WTC11 (cell line): ENCODE results near the gene ZNF236. TPM values are rescaled to one million over a fixed set of nuclear protein-coding genes. Genes with fewer than 3 reads are reported as not detected.

Source experiments
- ATAC-seq: fragments of 200-7000 bp; cut with Tn5 transposase; 2 replicates; pipeline ENCODE4 v1.10.0; 2021; ENCODE audit warnings: mild to moderate bottlenecking, moderate library complexity
- CTCF ChIA-PET: fragments of 300-600 bp; sonication (Branson Sonifier 250); formaldehyde crosslinking; loops from one replicate; lab custom pipeline; 2021; ENCODE audit warnings: antibody characterized with exemption; lab: Charles Lee
- POLR2A ChIA-PET: fragments of 350-600 bp; sonication (Branson Sonifier 250); formaldehyde crosslinking; loops from one replicate; lab custom pipeline; 2021; ENCODE audit warnings: antibody characterized with exemption; lab: Charles Lee
- DNase-seq: peaks from one replicate; pipeline ENCODE4 v3.0.0; 2021; ENCODE audit warnings: low spot score
- H3K27ac Mint-ChIP-seq: 2 replicates; pipeline ENCODE4 v1.8.0; 2021; ENCODE audit warnings: mixed read lengths
- H3K27me3 Mint-ChIP-seq: 2 replicates; pipeline ENCODE4 v1.8.0; 2021; ENCODE audit warnings: low read depth, mild to moderate bottlenecking, moderate library complexity, mixed read lengths
- H3K36me3 Mint-ChIP-seq: 2 replicates; pipeline ENCODE4 v1.8.0; 2021; ENCODE audit warnings: mixed read lengths
- H3K4me1 Mint-ChIP-seq: 2 replicates; pipeline ENCODE4 v1.8.0; 2022; ENCODE audit warnings: mixed read lengths
- H3K4me3 Mint-ChIP-seq: 2 replicates; pipeline ENCODE4 v1.8.0; 2021; ENCODE audit warnings: mild to moderate bottlenecking, moderate library complexity, mixed read lengths
- H3K9me3 Mint-ChIP-seq: 2 replicates; pipeline ENCODE4 v1.8.0; 2021; ENCODE audit warnings: mixed read lengths
- ATF1 ChIP-seq: sonication (generic); formaldehyde crosslinking; IDR thresholded peaks from 2 replicates; pipeline ENCODE4 v1.8.1; 2023; ENCODE audit warnings: mild to moderate bottlenecking, moderate library complexity, missing genetic modification reagents
- CBFB ChIP-seq: sonication (generic); formaldehyde crosslinking; IDR thresholded peaks from 2 replicates; pipeline ENCODE4 v1.8.1; 2022; ENCODE audit warnings: mild to moderate bottlenecking, low read depth, missing genetic modification reagents
- FOXJ3 ChIP-seq: sonication (generic); formaldehyde crosslinking; IDR thresholded peaks from 2 replicates; pipeline ENCODE4 v1.9.0; 2021; ENCODE audit warnings: missing genetic modification reagents, mild to moderate bottlenecking, borderline replicate concordance
- FOXK1 ChIP-seq: sonication (generic); formaldehyde crosslinking; IDR thresholded peaks from 2 replicates; pipeline ENCODE4 v1.8.0; 2022; ENCODE audit warnings: mild to moderate bottlenecking, moderate library complexity, missing genetic modification reagents
- GABPB1 ChIP-seq: sonication (generic); formaldehyde crosslinking; IDR thresholded peaks from 2 replicates; pipeline ENCODE4 v1.8.1; 2023; ENCODE audit warnings: mild to moderate bottlenecking, missing genetic modification reagents
- GRHL2 ChIP-seq: fragments of 250-450 bp; sonication (Bioruptor Pico); IDR thresholded peaks from 2 replicates; pipeline ENCODE4 v1.8.0; 2022; ENCODE audit warnings: mild to moderate bottlenecking, moderate library complexity; ENCODE audit not compliant: insufficient replicate concordance, severe bottlenecking
- IRF2 ChIP-seq: sonication (generic); formaldehyde crosslinking; IDR thresholded peaks from 2 replicates; pipeline ENCODE4 v1.8.0; 2022; ENCODE audit warnings: low read depth, missing genetic modification reagents, borderline replicate concordance
- MXD4 ChIP-seq: fragments of 250-450 bp; sonication (Bioruptor Pico); IDR thresholded peaks from 2 replicates; pipeline ENCODE4 v1.8.0; 2021; ENCODE audit warnings: mild to moderate bottlenecking, moderate library complexity, borderline replicate concordance
- NFATC4 ChIP-seq: fragments of 250-450 bp; sonication (Bioruptor Pico); IDR thresholded peaks from 2 replicates; pipeline ENCODE4 v1.9.0; 2021; ENCODE audit warnings: mild to moderate bottlenecking
- NR1H2 ChIP-seq: sonication (generic); formaldehyde crosslinking; IDR thresholded peaks from 2 replicates; pipeline ENCODE4 v1.9.0; 2021; ENCODE audit warnings: mild to moderate bottlenecking, moderate library complexity, missing genetic modification reagents
- NR3C1 ChIP-seq: sonication (generic); formaldehyde crosslinking; conservative IDR thresholded peaks from 2 replicates; pipeline ENCODE4 v1.8.1; 2023; ENCODE audit warnings: low read depth, mild to moderate bottlenecking, missing genetic modification reagents
- ZBTB21 ChIP-seq: sonication (generic); formaldehyde crosslinking; IDR thresholded peaks from 2 replicates; pipeline ENCODE4 v1.8.1; 2023; ENCODE audit warnings: mild to moderate bottlenecking, missing genetic modification reagents, borderline replicate concordance
- ZNF219 ChIP-seq: sonication (generic); formaldehyde crosslinking; IDR thresholded peaks from 2 replicates; pipeline ENCODE4 v1.8.0; 2023; ENCODE audit warnings: missing genetic modification reagents, mild to moderate bottlenecking, borderline replicate concordance
- ZNF263 ChIP-seq: sonication (generic); formaldehyde crosslinking; IDR thresholded peaks from 2 replicates; pipeline ENCODE4 v1.8.1; 2022; ENCODE audit warnings: low read depth, mild to moderate bottlenecking, moderate library complexity, missing genetic modification reagents
- ZNF396 ChIP-seq: fragments of 250-450 bp; sonication (Bioruptor Pico); IDR thresholded peaks from 2 replicates; pipeline ENCODE4 v1.8.0; 2021; ENCODE audit warnings: mild to moderate bottlenecking, moderate library complexity, borderline replicate concordance
- total RNA-seq: library from RNA; stranded (reverse); gene quantifications from 3 replicates; pipeline ENCODE4 v1.2.3, GENCODE V29; 2021
- TF ChIP-seq, protein P1 (sequence below): sonication (generic); formaldehyde crosslinking; IDR thresholded peaks from 2 replicates; pipeline ENCODE4 v1.8.1; 2022; ENCODE audit warnings: low read depth, mild to moderate bottlenecking, moderate library complexity, missing genetic modification reagents, borderline replicate concordance
- TF ChIP-seq, protein P2 (sequence below): fragments of 250-450 bp; sonication (Bioruptor Pico); IDR thresholded peaks from 2 replicates; pipeline ENCODE4 v1.8.0; 2021; ENCODE audit warnings: mild to moderate bottlenecking
- TF ChIP-seq, protein P3 (sequence below): sonication (generic); formaldehyde crosslinking; IDR thresholded peaks from 2 replicates; pipeline ENCODE4 v1.8.0; 2022; ENCODE audit warnings: mild to moderate bottlenecking, missing genetic modification reagents
- TF ChIP-seq, protein P4 (sequence below): sonication (generic); formaldehyde crosslinking; IDR thresholded peaks from 2 replicates; pipeline ENCODE4 v1.8.1; 2023; ENCODE audit warnings: mild to moderate bottlenecking, missing genetic modification reagents
- TF ChIP-seq, protein P5 (sequence below): fragments of 250-450 bp; sonication (Bioruptor Pico); conservative IDR thresholded peaks from 2 replicates; pipeline ENCODE4 v1.9.0; 2021; ENCODE audit warnings: mild to moderate bottlenecking
- TF ChIP-seq, protein P6 (sequence below): sonication (generic); formaldehyde crosslinking; IDR thresholded peaks from 2 replicates; pipeline ENCODE4 v1.8.0; 2023; ENCODE audit warnings: missing genetic modification reagents
- TF ChIP-seq, protein P7 (sequence below): sonication (generic); formaldehyde crosslinking; IDR thresholded peaks from 2 replicates; pipeline ENCODE4 v1.8.0; 2022; ENCODE audit warnings: mild to moderate bottlenecking, missing genetic modification reagents
- TF ChIP-seq, protein P8 (sequence below): sonication (generic); formaldehyde crosslinking; IDR thresholded peaks from 2 replicates; pipeline ENCODE4 v1.8.0; 2023; ENCODE audit warnings: mild to moderate bottlenecking, missing genetic modification reagents

Gene ZNF236
- total RNA-seq, 1 experiment from 2014 or later = 19.9 TPM

DNA sequence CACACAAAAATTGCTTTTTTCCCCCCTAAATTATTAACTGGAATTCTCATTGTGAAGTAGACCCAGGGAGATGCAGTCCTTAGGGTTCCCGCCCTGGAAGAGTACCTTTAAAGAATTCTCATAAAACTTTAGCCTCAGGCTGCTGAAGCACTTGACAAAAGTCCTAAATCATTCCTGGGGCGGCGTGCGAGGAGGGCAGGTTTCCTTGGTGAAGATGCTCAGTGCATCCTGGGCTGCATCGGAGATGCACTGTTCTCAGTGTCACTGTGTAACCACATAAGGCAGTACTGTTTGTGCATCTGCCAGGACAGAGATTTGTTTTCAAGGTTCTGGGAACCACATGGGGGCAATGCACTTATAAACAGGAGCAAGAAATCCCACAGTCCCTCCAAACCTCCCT, 62.6 kb downstream of the ZNF236 start:
- Mint-ChIP-seq H3K4me3 (no peak overlapping the region), H3K9me3 (0 out of 2 replicates have a peak, but pooled peaks cover 4% of the 10 kb centered on the region), H3K4me1 (no peaks in the 10 kb centered on the region), H3K36me3 (peaks cover 64% of the 10 kb centered on the region), H3K27ac (no peak overlapping the region), H3K27me3 (no peaks in the 10 kb centered on the region)
- ChIA-PET POLR2A (no interaction called here), CTCF (no interaction called here)
- TF ChIP-seq, protein P1, sequence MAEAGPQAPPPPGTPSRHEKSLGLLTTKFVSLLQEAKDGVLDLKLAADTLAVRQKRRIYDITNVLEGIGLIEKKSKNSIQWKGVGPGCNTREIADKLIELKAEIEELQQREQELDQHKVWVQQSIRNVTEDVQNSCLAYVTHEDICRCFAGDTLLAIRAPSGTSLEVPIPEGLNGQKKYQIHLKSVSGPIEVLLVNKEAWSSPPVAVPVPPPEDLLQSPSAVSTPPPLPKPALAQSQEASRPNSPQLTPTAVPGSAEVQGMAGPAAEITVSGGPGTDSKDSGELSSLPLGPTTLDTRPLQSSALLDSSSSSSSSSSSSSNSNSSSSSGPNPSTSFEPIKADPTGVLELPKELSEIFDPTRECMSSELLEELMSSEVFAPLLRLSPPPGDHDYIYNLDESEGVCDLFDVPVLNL (CRISPR knock-in tag) = no peak
- TF ChIP-seq ZNF396 (CRISPR knock-in tag) = no peak
- TF ChIP-seq, protein P2, sequence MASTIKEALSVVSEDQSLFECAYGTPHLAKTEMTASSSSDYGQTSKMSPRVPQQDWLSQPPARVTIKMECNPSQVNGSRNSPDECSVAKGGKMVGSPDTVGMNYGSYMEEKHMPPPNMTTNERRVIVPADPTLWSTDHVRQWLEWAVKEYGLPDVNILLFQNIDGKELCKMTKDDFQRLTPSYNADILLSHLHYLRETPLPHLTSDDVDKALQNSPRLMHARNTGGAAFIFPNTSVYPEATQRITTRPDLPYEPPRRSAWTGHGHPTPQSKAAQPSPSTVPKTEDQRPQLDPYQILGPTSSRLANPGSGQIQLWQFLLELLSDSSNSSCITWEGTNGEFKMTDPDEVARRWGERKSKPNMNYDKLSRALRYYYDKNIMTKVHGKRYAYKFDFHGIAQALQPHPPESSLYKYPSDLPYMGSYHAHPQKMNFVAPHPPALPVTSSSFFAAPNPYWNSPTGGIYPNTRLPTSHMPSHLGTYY (CRISPR knock-in tag) = no peak
- TF ChIP-seq, protein P3, sequence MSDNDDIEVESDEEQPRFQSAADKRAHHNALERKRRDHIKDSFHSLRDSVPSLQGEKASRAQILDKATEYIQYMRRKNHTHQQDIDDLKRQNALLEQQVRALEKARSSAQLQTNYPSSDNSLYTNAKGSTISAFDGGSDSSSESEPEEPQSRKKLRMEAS (CRISPR knock-in tag) = no peak
- TF ChIP-seq, protein P4, sequence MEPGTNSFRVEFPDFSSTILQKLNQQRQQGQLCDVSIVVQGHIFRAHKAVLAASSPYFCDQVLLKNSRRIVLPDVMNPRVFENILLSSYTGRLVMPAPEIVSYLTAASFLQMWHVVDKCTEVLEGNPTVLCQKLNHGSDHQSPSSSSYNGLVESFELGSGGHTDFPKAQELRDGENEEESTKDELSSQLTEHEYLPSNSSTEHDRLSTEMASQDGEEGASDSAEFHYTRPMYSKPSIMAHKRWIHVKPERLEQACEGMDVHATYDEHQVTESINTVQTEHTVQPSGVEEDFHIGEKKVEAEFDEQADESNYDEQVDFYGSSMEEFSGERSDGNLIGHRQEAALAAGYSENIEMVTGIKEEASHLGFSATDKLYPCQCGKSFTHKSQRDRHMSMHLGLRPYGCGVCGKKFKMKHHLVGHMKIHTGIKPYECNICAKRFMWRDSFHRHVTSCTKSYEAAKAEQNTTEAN (CRISPR knock-in tag) = no peak
- no peak for TF ChIP-seq NR1H2 (CRISPR knock-in tag)
- TF ChIP-seq, protein P5, sequence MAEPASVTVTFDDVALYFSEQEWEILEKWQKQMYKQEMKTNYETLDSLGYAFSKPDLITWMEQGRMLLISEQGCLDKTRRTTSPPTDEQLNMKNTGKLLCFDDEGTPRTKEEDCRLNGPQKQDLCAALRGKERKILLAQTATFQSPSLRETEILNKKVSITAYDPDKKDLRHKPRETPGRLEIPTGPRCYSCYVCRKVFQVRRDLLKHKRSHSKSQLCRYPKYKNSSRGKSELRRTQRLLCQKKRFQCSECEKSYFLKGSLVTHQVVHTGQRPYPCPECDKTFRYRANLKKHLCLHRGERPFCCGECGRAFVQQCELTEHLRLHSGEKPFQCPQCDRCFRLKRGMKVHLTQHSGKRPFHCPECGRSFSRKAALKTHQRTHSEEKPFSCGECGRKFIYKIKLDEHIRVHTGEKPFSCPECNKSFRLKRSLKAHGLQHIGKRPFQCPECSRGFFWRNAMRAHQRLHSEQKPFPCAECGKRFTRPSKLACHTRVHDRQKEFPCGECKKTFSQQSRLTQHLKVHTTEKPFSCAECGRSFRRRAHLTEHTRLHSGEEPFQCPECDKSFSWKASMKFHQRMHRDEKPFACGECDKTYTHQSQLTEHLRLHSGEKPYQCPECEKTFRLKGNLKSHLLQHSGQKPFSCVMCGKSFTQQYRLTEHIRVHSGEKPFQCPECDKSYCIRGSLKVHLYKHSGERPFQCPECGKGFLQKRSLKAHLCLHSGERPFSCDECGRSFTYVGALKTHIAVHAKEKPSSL (CRISPR knock-in tag) = no peak
- no peak for TF ChIP-seq CBFB
- TF ChIP-seq ZNF263 (CRISPR knock-in tag) = no peak
- TF ChIP-seq IRF2 (CRISPR knock-in tag) = no peak
- TF ChIP-seq GRHL2 (CRISPR knock-in tag) = no peak
- TF ChIP-seq GABPB1 (CRISPR knock-in tag) = no peak
- no peak for TF ChIP-seq NFATC4 (CRISPR knock-in tag)
- TF ChIP-seq ZBTB21 = no peak
- TF ChIP-seq FOXJ3 (CRISPR knock-in tag) = no peak
- TF ChIP-seq NR3C1 (CRISPR knock-in tag) = no peak
- no peak for ATAC-seq
- DNase-seq = no peak

DNA sequence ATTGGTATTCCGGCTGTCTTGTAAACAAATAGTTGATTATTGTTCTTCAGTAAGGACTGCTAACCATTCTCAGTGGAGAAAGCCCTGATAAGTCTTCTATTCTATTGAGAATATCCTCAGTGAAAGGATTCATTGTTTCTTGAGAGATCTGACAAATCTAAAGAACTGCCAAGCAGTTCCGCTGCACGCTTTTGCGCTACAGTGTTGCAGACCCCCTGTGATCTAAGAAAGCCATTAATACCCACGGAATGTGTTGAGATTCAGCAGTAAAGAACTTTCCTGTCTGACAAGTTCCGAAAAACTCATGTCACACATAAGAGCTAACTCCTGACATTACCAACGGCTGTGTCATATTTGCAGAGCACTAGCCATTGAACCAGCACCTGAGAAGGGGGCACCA, 63.8 kb downstream of the ZNF236 start:
- POLR2A ChIA-PET = no interaction called here
- Mint-ChIP-seq H3K9me3 (0 out of 2 replicates have a peak, but pooled peaks cover 4% of the 10 kb centered on the region), H3K27me3 (no peaks in the 10 kb centered on the region), H3K27ac (no peak overlapping the region), H3K4me1 (no peaks in the 10 kb centered on the region), H3K36me3 (peaks cover 66% of the 10 kb centered on the region), H3K4me3 (no peak overlapping the region)
- no peak for DNase-seq
- no peak for ATAC-seq
- CTCF ChIA-PET = interaction anchor here (1.0 kb wide), 1 partner anchor 38 kb away, joined by 3 read pairs; no protein-coding TSS in a partner anchor
- TF ChIP-seq FOXK1 (CRISPR knock-in tag) (no peak), CBFB (no peak), ZBTB21 (no peak), MXD4 (CRISPR knock-in tag) (no peak), ATF1 (no peak), ZNF219 (CRISPR knock-in tag) (no peak)
- TF ChIP-seq, protein P6, sequence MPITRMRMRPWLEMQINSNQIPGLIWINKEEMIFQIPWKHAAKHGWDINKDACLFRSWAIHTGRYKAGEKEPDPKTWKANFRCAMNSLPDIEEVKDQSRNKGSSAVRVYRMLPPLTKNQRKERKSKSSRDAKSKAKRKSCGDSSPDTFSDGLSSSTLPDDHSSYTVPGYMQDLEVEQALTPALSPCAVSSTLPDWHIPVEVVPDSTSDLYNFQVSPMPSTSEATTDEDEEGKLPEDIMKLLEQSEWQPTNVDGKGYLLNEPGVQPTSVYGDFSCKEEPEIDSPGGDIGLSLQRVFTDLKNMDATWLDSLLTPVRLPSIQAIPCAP (CRISPR knock-in tag) = no peak
- TF ChIP-seq, protein P7, sequence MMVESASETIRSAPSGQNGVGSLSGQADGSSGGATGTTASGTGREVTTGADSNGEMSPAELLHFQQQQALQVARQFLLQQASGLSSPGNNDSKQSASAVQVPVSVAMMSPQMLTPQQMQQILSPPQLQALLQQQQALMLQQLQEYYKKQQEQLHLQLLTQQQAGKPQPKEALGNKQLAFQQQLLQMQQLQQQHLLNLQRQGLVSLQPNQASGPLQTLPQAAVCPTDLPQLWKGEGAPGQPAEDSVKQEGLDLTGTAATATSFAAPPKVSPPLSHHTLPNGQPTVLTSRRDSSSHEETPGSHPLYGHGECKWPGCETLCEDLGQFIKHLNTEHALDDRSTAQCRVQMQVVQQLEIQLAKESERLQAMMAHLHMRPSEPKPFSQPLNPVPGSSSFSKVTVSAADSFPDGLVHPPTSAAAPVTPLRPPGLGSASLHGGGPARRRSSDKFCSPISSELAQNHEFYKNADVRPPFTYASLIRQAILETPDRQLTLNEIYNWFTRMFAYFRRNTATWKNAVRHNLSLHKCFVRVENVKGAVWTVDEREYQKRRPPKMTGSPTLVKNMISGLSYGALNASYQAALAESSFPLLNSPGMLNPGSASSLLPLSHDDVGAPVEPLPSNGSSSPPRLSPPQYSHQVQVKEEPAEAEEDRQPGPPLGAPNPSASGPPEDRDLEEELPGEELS (CRISPR knock-in tag) = no peak
- TF ChIP-seq, protein P8, sequence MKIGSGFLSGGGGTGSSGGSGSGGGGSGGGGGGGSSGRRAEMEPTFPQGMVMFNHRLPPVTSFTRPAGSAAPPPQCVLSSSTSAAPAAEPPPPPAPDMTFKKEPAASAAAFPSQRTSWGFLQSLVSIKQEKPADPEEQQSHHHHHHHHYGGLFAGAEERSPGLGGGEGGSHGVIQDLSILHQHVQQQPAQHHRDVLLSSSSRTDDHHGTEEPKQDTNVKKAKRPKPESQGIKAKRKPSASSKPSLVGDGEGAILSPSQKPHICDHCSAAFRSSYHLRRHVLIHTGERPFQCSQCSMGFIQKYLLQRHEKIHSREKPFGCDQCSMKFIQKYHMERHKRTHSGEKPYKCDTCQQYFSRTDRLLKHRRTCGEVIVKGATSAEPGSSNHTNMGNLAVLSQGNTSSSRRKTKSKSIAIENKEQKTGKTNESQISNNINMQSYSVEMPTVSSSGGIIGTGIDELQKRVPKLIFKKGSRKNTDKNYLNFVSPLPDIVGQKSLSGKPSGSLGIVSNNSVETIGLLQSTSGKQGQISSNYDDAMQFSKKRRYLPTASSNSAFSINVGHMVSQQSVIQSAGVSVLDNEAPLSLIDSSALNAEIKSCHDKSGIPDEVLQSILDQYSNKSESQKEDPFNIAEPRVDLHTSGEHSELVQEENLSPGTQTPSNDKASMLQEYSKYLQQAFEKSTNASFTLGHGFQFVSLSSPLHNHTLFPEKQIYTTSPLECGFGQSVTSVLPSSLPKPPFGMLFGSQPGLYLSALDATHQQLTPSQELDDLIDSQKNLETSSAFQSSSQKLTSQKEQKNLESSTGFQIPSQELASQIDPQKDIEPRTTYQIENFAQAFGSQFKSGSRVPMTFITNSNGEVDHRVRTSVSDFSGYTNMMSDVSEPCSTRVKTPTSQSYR (CRISPR knock-in tag) = no peak
